GM12874 (cell line): Measurements from ENCODE around the gene LZTS2.

Source experiments
- TF ChIP-seq, protein P1 (sequence below): IDR thresholded peaks from 2 replicates; pipeline ENCODE4 v1.5.1; 2011; ENCODE audit warnings: low read depth, mild to moderate bottlenecking, control low read depth, low read length, moderate library complexity; ENCODE audit not compliant: insufficient read depth

Gene LZTS2

DNA sequence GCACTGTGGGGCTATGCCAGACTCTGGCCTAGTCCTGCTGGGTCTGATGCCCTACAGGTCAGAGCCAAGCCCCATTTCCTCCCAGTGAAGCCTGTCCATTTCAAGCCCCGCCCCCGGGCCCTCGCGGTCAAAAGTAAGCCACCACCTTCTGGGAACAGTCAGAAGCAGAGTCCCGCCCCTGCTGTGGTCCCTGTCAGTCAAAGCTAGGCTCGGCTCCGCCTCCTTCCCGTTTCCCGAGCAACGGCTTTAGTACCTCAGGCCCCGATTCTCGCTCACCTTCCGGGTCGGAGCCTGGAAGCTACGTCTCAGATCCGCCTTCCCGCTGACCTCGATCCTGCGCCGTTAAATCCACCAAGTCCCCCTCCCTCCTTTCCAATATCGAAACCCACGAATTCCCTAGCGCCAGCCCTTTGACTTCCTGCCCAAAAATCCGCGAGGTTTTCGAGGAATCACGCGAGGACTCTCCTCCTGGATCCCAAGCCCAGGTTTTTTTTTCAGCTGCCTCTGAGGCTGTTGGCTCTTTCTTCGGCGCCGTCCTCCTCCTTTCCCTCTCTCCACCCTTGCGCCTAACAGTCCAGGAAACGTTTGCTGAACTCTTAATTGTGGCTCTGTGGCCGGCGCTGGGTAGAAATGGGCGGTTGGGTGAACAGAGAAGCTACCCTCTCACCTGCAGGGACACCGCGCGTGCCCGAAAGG is 43.2 kb downstream of the LZTS2 start:
- TF ChIP-seq, protein P1, sequence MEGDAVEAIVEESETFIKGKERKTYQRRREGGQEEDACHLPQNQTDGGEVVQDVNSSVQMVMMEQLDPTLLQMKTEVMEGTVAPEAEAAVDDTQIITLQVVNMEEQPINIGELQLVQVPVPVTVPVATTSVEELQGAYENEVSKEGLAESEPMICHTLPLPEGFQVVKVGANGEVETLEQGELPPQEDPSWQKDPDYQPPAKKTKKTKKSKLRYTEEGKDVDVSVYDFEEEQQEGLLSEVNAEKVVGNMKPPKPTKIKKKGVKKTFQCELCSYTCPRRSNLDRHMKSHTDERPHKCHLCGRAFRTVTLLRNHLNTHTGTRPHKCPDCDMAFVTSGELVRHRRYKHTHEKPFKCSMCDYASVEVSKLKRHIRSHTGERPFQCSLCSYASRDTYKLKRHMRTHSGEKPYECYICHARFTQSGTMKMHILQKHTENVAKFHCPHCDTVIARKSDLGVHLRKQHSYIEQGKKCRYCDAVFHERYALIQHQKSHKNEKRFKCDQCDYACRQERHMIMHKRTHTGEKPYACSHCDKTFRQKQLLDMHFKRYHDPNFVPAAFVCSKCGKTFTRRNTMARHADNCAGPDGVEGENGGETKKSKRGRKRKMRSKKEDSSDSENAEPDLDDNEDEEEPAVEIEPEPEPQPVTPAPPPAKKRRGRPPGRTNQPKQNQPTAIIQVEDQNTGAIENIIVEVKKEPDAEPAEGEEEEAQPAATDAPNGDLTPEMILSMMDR: no peak

DNA sequence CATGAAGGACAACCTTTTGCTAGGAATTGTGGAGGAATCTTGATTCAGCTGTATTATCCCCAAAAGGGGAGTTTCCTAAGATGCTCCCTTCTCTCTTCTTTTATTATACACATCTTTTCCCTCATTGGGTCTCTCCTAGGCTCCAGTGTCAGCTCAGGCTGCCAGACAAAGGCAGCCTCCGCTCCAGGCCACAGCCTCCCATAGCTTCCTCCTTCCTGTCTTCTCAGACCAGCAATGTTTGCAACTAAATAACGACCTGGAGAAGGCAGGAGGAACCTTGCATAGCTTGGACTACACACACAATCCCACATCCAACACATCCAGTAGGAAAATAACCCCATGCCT is 43.7 kb downstream of the LZTS2 start:
- TF ChIP-seq, protein P1: no peak

DNA sequence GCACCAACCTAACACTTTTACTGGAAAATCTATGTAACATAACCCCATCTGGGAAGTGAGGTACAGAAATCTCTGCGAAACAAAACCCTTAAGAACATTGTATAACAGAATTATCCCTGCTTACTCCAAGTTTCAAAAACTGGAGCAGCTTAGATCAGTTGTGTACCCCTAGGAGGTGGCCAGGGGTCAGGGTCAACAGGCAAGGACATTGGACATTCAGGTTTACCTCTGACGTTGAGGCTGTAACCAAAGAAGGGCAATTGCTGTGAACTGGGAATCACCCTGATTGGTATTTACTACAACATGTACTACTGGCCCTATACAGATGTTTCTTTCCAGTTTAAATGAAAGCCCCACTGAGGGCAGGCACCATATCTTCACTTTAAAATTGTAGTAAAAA is 44.5 kb downstream of the LZTS2 start:
- TF ChIP-seq, protein P1: no peak

DNA sequence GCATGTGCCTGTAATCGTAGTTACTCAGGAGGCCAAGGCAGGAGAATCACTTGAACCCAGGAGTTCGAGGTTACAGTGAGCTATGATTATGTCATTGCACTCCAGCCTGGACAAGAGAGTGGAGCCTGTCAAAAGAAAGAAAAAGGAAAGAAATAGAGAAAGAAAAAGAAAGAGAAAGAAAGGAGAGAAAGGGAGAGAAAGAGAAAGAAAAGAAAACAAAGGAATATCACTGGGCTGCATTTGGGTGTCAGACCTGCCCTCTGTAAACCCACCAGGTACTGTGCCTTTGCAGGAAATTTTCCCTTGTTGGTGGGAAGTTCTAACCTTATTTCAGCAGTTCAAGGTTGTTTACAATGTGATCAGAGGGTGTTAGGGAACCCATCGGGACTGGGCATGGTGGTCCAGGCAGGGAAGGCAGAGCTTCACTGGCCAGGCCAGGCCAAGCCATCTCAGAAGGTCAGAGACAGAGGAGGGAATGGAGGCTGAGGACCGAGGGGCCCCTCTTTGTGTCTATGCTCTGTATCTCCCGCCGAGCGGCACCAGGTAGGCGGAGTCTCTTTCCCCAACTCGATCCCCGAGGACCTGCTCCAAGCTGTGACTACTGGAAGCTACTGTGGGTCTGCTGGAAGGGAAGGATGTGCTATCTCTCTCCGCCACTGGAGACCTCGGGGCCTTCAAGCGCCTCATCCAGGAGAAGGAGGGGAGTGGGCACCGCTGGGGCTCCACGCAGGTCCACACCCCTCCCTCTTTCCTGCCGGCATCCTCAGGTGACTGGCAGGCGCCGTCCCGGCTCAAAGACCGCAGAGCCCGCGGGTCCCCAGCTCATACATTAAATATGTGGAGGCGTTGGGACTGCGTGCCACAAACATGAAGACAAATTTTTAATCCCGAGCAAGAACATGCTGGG is 47.0 kb downstream of the LZTS2 start:
- TF ChIP-seq, protein P1: no peak

DNA sequence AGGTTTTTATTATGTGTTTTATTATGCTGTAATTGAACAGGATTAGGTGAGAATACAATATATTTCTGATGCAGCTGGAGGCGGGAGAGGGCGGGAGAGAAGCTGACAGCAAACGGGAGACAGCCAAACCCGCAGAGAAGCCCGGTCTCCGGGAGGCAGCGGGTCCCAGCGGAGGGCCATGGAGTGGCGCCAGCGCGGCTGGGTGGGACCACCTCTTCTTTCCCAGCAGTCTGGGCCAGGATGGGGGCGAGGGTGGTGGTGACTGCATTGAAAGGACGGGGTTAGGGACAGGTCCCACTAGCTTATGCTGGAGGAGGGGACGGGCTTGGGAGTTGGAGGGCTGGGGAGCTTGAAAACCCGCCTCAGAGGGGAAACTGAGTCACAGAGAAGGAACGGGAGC is 47.7 kb downstream of the LZTS2 start:
- TF ChIP-seq, protein P1: no peak

DNA sequence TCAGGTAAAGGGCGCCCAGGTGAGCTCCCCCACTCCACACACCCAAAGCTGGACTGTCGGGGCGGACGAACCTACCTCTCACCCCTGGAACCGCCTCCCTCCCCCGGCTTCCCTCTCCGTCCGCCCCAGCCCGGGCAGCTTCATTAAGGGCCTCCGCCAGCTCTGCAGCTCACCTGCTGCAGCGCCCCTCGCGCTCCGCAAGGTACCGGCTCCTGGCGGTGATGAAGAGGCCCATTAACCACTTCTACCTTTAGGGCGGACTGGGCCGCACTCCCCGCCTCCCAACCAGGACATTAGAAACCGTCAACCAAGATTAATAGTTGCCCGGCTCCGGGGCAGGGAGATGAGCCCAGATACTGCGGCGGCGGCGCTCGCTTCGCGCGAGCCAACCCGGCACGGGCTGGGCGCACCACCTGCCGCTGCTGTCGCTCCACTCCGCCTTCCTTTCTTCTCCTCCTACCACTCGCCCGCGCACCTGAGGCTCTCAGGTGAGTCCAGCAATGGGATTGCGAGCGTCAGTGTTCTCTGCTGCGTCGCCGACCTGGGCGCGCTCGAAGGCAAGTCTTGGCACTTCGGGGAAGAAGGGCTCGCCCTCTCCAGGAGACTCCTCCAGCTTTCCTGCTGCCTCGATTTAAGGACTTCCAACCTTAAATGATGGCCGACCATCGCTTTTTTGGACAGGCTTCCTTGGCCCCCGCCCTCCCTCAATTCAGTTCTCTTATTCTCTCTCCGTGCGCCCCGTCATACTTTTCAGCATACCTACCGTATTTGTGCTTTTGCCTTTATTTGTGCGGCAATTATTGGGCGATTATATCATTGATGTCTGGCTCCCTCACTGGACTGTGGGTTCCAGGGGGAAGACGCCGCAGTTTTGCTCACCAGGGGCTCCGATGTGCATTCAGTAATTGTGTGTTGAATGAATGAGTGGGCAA is 48.6 kb downstream of the LZTS2 start:
- TF ChIP-seq, protein P1: no peak
